Kidney epithelial cell (primary cell): ENCODE results near the gene PNKD. TPM values are rescaled to one million over a fixed set of nuclear protein-coding genes. Genes with fewer than 3 reads are reported as not detected.

Experiments used
- DNase-seq: peaks from one replicate; pipeline ENCODE4 v3.0.0-alpha.2; 2010; ENCODE audit warnings: low read depth
- H3K27me3 ChIP-seq: 2 replicates; pipeline ENCODE4 v1.6.0; 2011; ENCODE audit warnings: low read length; ENCODE audit not compliant: control insufficient read depth, insufficient read depth
- H3K36me3 ChIP-seq: 2 replicates; pipeline ENCODE4 v1.5.1; 2011; ENCODE audit warnings: low read length; ENCODE audit not compliant: control insufficient read depth, insufficient read depth
- H3K4me3 ChIP-seq: 2 replicates; pipeline ENCODE4 v1.5.1; 2011; ENCODE audit warnings: low read depth, mild to moderate bottlenecking, control low read depth, low read length
- total RNA-seq: library from RNA; depleted of rRNA; stranded (reverse); fragments of >200 nt; gene quantifications from 2 replicates; pipeline ENCODE4 v1.2.3, GENCODE V29; 2015
- TF ChIP-seq, protein P1 (sequence below): IDR thresholded peaks from 2 replicates; pipeline ENCODE4 v1.5.1; 2011; ENCODE audit warnings: mild to moderate bottlenecking, moderate library complexity, low read length, control low read depth, inconsistent platforms; ENCODE audit not compliant: insufficient read depth, poor library complexity, severe bottlenecking

Gene PNKD
- total RNA-seq, 1 donor from 2014 or later = 45.4 TPM

DNA sequence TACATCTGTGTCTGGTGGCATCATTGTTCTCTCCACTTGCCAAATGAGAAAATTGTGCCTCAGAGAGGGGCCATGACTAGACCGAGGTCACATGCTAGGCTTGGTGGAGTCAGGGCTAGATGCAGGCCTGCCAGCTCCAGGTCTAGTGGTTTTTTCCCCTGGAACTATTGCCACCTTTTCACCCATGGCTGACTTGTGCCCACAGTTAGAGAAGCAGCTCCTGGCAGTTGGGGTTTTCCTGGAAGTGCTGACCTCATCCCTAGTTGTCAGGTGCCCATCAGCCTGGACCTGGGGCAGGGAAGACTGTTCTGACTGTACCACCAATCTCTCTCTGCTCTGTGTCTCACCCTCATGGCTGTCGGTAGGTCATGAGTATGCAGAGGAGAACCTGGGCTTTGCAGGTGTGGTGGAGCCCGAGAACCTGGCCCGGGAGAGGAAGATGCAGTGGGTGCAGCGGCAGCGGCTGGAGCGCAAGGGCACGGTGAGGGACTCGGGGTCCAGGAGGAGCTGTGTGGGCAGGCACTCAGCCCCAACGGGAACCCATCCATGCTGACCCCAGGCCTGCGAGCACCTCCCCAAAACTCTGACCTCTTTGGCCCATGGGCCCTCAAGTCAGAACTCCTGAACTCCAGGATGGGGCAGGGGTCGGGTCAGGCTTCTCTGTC lies 73.9 kb downstream of the PNKD start:
- DNase-seq = peak; percentile 35
- TF ChIP-seq, protein P1, sequence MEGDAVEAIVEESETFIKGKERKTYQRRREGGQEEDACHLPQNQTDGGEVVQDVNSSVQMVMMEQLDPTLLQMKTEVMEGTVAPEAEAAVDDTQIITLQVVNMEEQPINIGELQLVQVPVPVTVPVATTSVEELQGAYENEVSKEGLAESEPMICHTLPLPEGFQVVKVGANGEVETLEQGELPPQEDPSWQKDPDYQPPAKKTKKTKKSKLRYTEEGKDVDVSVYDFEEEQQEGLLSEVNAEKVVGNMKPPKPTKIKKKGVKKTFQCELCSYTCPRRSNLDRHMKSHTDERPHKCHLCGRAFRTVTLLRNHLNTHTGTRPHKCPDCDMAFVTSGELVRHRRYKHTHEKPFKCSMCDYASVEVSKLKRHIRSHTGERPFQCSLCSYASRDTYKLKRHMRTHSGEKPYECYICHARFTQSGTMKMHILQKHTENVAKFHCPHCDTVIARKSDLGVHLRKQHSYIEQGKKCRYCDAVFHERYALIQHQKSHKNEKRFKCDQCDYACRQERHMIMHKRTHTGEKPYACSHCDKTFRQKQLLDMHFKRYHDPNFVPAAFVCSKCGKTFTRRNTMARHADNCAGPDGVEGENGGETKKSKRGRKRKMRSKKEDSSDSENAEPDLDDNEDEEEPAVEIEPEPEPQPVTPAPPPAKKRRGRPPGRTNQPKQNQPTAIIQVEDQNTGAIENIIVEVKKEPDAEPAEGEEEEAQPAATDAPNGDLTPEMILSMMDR = no peak
- H3K36me3 ChIP-seq = no peaks in the 10 kb centered on the region
- no peaks in the 10 kb centered on the region for H3K27me3 ChIP-seq
- no peak overlapping the region for H3K4me3 ChIP-seq

DNA sequence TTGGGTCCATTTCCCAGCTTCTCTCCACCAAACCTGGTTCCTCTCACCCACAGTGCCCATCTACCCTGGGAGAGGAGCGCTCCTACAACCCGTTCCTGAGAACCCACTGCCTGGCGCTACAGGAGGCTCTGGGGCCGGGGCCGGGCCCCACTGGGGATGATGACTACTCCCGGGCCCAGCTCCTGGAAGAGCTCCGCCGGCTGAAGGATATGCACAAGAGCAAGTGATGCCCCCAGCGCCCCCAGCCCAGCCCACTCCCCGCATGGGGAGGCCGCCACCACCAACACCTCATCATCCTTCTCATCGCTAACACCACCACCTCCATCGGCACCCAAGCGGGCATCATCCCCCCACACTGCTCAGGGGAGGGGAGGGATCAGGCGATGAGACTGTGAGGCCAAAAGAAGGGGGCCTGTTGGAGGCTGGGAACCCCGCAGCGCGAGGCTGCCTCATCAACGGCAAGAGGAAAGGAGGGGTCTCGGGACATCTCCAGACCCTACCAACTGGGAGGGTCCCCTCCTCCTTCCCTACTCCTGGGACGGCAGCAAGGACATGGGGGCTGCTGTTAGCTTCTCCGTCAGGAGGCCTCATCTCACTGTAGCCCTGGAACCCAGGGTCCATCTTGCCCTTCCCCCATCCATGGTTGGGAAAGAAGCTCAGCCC lies 74.6 kb downstream of the PNKD start:
- no peaks in the 10 kb centered on the region for H3K36me3 ChIP-seq
- no peaks in the 10 kb centered on the region for H3K27me3 ChIP-seq
- TF ChIP-seq, protein P1 = no peak
- no peak for DNase-seq
- no peak overlapping the region for H3K4me3 ChIP-seq

DNA sequence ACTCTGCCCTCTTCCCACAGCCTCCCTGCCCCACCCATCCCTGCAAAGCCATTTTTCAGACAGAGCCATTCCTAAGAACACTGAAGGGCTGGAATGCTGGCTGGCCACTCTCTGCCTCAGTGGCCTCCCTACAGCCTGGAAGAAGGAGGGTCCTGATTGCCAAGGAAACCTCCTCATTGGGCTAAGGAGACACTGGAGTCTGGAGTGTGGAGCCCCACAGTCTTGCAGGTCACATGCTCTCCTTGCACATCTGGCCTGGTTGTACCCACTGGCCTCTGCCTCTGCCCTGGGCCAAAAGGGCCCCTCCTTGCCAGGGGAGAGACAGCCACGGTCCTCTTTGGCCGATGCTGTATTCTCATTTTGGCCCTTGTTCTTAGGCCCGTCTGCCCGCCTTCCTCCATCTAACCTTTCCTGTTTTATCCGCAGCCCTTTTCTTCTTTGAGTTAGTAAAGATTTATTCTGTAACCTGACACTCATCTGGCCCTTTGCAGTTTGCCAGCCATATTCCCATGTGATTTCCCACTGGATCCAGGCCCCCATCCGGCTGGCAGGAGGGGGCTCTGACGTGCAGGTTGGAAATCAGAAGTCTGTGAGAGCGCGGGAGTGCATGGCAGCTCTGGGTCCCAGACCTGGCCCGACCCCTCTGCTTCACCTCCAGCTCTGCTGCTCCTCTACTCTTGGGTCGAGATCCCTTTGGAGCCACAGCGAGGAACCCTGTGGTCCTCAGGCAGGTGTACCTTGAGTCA lies 75.3 kb downstream of the PNKD start:
- TF ChIP-seq, protein P1 = no peak
- DNase-seq = no peak
- H3K4me3 ChIP-seq = no peak overlapping the region
- H3K36me3 ChIP-seq = no peaks in the 10 kb centered on the region
- H3K27me3 ChIP-seq = no peaks in the 10 kb centered on the region

DNA sequence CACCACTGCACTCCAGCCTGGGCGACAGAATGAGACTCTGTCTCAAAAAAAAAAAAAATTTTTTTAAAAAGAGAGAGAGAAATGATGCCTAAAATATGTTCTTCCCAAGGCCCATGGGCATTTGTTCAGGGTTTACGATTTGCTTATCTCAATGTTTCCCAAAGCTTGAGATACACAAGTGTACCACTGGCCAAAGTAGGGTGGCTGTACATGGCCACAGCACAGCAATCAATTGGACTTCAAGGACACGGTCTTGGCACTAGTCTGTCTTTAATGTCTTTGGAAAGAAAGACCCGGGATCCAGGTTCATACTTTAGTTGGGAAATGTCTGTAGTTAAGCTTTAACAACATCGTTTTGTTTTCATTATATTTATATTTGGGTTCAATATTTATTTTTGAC lies 76.9 kb downstream of the PNKD start:
- Histone ChIP-seq H3K27me3 (no peaks in the 10 kb centered on the region), H3K36me3 (no peaks in the 10 kb centered on the region), H3K4me3 (no peak overlapping the region)
- TF ChIP-seq, protein P1 = no peak
- DNase-seq = no peak

DNA sequence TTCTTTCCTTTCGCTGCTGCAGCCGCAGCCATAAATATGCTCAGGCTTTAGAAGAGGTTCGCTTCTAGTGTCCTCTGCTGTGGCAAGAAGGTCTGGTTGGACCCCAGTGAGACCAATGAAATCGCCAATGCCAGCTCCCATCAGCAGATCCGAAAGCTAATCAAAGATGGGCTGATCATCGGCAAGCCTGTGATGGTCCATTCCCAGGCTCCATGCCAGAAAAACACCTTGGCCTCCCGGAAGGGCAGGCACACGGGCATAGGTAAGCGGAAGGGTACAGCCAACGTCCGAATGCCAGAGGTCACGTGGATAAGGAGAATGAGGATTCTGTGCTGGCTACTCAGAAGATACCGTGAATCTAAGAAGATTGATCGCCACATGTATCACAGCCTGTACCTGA lies 83.7 kb downstream of the PNKD start:
- TF ChIP-seq, protein P1 = no peak
- Histone ChIP-seq H3K4me3 (no peak overlapping the region), H3K36me3 (no peaks in the 10 kb centered on the region), H3K27me3 (no peaks in the 10 kb centered on the region)
- DNase-seq = no peak
